Central memory CD4-positive, alpha-beta T cell (primary cell): ENCODE data around the gene CPVL.

Experiments used
- DNase-seq: peaks from one replicate; pipeline ENCODE4 v3.0.0; 2022
- total RNA-seq, 3 experiments: gene quantifications; one replicate each; lab custom pipeline; 2026; lab: John Stamatoyannopoulos, UW

CPVL gene
- total RNA-seq: 0 to 0.05 (median 0.04) reads per million in 3 experiments

DNA sequence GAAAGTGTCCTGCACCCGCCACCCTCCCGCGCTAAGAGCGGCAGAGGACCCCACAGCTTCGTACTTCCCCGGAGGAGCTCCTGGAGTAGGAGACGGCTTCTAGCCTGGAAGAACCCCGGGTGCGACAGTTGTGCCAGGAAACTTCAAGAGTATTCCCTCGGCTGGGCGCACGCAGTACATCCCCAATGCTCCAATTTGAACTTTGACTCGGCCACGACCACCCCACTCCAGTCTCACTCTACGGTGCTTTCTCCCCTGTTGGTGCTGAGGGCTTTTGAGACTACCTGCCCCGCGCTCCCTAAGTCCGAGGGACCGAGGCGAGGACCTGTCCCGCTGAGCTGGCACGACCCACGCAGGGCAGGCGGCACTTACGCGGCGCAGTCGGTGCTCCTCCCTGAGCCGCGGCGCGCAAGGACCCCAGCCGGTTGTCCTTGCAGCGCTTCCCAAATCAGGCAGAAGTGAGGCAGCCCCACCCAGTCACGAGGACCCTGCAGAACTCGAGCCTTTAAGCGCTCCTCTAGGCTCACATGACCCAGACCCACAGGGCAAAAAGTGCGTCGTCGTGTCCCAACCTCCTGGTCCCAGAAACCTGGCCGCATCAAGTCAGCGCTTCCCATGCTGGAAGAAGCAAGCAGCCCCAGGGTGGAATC lies at the start of gene CPVL:
Gene CPVL (minus strand): TSS at position 481 of the 650 bp plus-strand sequence. CDS start 25,476 bp downstream, outside the sequence.
- no peak for DNase-seq

DNA sequence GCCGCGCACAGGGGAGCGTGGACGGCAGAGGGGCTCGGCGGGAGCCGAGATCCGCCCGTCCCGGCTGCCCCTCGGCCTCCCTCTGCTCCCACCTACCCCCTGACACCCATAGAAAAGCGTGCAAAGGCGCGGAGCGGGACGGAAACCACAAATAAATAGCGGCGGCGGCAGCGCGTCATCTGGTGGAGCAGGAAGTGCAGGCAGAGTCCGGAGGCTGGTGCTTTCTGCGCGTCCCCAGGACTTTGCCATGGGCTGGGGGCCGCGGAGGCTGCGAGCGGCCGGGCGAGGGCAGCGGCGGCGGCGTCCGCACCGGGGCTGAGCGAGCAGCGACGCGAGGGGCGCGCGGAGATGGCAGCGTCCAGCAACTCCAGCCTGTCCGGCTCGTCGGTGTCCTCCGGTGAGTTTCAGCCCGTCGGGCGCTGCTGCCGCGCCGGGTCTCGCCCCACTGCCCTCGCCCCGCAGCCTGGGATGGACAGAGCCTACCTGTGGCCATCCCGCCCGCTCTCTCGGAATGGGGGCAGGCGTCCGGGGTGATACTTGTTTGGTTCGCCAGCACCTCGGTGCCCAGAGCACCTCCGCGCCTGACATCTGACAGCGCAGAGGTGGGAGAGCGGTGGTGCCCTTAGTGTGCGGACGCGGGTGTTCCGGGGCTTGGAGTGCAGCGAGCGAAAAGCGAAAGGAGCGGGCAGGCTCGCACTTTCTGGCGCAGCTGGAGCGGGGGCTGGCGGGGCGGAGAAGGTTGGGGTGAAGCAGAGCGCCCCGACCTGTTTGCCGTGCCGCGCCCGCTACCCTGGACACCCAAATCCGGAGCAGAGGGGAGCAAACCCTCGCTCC lies 48.5 kb upstream of the CPVL start, which contains the start of gene CHN2:
Gene CHN2 (plus strand): TSS at position 182 of the 834 bp plus-strand sequence.
- peak; percentile 24 for DNase-seq

DNA sequence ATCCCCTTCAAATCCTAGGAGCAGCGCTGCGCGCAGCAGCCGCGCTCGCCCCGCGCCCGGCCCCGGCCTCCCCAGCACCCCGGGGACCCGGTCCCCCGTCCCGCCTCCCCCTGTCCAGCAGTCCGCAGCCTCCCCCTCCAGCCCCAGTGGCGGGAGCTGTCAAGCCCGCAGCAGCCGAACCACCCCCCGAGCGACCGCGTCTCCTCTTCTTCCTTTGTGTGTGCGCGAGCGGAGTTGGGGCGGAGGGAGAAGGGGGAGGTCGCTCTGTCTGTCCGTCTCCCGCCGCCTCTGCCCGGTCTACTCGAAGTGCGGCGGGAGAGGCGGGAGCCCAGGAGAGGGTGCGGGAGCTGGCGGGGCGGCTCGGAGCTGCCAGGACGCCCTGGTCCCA lies 47.9 kb upstream of the CPVL start:
- no peak for DNase-seq

DNA sequence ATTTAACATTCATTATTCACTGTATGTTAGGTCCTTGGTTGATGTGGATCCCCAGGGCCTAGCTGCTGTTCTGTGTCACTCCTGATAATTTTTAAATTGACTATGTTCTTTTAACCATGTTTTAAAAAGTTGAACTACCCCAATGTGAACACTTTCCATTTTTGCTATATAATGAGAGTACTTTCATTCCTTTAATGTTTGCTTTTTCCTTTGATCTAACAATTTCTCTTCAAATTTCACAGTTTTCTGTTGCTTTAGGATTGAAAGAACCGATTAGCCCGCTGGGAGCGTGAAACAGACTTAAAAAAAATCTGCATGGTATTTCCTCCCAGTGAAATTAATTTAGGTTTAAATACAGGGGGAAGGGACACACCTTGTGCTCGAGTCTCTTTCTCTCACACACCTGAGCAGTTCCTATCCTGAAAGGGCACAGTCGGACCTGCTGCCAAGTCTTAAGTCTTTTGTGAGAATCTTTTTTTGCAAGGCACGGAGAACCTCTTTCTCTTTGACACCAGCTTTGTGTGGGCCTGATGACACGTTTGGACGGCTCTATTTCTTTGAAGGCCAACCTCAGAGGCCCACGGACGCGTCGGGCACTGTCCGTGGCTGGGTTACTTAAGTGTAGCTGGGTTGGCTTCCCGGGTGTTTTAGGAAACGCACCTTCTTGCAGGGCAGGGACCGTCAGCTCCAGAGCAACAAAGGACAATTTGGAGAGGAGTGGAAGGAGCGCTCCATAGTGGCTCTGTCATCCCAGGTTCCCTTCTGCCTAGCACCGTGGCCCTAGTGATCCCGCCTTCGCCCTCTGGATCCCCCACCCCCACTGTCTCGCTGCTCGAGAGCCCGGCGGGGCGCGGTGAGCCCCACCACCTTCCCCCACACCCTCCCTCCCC lies 47.2 kb upstream of the CPVL start:
- no peak for DNase-seq

DNA sequence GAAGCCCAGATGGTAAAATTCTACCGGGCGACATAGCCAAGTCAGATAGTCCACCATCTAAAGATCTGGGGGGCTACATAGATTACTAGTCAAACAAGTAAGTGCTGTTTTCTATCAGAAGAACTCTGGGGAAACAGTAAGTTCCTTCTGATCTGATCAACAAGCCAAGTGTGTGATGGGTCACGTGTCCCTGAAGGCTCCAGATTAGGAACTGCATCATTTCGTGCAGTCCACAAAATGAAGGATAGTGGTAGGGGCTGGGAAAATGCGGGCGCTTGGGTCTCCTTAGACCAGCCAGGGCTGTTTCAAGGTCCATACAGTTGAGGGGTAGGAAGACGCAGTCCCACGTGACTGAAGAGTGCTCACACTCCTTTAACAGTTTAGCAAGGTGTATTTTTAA lies 46.5 kb upstream of the CPVL start:
- no peak for DNase-seq

DNA sequence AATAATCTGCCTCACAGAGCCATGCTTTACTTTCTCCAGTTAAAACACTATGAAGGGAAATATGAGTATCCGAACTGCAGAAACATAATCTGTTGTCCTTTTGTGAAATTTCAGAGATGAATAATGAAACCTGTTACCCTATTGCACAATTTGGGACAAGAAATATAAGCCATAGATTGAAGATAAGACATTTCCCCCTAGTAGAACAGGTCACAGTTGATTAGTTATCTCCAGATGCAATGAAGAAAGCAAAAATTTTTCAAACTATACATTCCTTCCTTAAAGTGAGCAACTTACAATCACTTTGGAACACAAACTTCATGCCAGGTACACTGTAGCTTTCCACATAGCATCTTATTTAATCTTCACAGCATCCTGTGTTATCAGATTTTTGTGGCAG lies 46.0 kb upstream of the CPVL start:
- no peak for DNase-seq

DNA sequence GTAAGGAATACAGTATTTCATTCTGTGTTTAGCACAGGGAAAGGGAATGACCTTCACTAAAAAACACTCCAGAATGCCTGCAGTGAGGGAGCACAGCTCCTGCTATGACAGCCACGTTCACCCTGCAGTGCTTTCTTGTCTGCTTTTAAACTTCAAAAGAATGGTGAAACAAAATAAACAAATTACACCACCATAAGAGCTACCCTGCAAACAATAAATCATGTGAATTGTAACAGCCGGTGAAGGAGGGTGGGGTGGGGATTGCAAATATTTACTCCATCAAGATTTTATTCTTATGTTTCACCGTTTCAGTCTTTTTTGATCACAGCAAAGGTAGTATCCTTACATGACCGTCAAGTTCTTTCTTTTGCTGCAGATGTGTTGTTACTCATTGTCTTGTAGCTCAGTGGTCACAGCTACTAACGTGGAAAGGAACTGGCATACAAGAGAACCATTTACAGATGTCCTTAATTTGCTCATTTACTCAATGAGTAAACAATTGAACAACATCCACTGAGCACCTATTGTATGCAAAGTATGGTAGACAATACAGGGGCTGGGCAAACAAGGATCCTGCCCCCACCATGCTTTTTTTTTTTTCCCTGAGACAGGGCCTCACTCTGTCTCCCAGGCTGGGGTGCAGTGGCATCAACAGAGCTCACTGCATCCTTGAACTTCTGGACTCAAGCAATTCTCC lies 44.2 kb upstream of the CPVL start:
- no peak for DNase-seq

DNA sequence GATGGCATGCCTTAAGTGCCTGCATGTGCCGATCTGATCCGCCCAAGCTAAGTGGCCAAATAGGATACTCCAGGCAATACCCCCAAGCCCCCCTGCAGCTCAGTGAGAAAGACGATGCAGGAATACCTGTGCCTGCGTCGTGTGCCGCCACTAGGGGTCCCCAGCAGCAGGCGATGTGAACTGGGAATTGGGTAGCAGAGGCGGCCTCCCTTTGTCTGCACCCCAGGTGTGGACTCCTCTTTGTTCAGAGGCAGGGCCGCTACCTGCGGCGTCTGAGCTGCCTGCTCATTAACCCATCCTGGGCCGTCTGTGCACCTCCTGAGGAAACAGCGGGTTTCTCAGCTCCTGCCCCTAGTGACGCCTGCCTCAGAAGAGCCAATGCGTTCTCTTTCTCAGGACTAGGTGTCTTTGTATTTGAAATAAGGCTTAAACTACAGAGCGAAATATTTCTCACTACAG lies 43.4 kb upstream of the CPVL start:
- DNase-seq: peak; percentile 8

DNA sequence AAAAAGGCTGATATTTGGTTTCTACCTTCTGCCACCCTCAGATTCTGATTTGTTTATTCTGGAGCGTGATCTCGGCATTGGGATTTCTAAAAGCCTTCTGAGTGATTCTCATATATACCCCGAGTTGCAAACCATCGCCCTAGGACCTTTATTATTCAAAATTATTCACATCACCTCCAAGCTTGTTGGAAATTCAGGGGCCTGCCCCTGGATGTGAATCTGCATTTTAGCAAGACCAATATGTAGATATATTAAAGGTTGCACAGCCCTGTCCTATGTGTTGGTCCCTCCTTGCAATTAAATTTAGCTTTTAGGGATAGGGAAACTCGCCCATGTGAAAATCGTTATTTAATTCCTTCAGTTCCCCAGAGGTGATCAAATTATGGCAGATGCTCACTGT lies 39.3 kb upstream of the CPVL start:
- DNase-seq: no peak

DNA sequence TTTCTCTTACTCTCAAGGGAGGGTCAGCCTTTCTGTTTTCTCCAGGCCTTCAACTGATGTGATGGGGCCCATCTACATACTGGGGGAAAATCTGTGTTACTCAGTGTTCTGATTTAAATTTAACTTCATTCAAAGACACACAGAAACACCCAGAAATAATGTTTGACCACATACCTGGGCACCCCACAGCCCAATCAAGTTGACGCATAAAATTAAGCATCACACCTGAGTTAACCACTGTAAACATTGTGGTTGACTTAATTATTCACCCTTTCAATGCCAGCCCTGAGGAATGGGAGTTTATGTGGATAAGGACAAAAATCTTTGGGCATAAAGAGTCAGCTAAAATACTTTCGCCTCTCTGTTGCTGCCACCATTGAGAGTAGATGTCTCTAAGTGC lies 38.3 kb upstream of the CPVL start:
- DNase-seq: no peak

DNA sequence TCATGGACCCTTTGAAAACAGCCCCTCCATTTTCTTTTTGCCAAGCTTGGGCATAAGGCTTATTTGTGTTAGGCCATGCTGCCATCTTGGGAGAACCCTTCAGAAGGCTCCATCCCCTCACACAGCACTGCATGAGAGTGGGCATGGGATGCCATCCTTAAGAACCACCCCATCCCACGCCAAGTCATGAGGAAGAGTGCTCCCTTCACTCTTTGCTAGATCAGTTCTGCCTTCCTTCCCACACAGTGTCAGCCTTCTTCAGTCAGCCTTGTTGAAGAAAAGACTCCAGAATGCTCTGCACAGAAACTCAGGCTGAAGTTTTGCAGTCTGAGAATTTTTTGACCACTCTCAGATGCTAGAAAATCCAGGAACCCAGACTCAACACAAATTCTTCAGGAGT lies 32.8 kb upstream of the CPVL start:
- no peak for DNase-seq

DNA sequence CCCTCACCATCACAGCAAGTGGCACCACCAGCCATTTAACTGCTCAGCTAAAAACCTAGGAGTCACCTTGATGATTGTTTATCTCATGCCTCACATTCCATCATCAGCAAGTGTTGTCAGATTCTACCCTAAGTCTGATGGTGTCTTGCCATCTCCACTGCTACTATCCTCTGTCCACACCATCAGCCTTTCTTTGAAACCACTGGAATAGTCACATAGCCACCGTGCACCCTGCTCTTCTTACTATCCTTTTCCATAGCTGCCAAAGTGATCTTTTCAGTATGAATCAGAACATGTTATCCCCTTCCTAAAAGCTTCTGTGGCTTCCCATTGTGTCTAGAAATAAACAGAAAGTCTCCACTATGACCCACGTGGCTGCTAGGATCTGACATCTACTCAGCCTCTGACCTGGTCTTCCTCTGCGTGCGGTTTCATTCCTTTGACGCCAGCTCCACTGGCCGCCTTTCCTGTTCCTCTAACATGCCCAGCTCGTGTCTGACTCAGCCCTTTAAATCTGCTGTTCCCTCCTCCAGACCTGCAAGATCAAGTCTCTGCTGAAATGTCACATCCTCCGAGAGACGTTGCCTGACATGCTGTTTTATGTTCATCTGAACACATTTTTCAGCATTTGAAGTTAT lies 31.7 kb upstream of the CPVL start:
- no peak for DNase-seq

DNA sequence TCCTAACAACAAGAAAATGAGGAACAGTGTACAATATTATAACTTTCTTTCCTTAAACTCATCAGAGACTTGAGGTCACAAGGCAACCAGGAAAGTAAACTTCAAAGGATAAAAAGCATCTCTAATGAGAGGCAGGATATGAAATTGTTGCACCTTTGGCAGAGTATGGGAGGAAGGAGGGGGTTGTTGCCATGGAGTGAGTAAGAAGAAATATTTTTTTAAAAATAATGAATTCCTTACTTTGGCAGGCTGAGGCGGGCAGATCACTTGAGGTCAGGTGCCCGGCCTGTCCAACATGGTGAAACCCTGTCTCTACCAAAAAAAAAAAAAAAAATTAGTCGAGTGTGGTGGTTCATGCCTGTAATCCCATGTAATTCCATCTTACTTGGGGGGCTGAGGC lies 27.1 kb upstream of the CPVL start:
- no peak for DNase-seq

DNA sequence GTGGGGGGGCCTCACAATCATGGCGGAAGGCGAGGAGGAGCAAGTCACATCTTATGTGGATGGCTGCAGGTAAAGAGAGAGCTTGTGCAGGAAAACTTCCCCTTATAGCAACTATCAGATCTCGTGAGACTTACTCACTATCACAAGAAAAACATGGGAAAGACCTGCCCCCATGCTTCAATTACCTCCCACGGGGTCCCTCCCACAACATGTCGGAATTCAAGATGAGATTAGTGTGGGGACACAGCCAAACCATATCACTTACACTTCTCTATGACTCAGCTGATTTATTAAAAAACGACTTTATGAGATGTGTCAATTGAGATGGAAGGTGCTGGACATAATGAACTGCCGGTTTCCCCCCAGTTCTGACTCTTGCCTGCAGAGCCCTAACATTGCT lies 24.4 kb upstream of the CPVL start:
- no peak for DNase-seq

DNA sequence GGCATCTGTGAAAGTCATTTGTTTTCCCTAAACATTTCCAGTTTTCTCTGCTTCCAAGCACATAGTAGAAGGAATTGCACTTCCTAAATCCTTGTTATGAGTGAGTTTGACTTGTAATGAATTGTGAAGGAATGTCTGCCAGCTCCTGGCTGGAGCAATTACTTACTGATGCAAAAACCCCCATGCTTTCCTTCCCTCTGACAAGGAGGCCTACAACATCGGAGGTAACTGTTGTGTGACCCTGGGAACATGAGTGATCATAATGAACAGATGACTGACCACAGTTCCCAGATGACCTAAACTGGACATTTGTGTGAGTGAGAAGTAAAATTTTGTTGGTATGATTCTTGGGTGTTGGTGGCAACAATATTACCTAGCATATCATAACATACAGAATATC lies 21.4 kb upstream of the CPVL start:
- DNase-seq: no peak

DNA sequence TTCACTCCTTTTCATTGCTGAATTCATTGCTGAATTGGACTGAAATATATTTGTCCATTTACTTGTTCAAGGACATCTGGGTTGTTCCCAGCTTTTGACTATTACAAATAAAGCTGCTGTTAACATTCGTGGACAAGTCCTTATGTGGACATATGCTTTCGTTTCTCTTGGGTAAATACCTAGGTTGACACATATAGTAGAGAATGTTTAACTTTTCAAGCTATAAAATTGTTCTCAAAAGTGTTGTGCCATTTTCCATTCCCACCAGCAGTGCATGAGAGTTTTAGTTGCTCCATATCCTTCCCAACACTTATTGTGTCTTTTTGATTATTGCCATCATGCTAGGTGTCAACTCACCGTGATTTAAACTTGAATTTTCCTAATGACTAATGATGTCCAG lies 17.5 kb upstream of the CPVL start:
- no peak for DNase-seq

DNA sequence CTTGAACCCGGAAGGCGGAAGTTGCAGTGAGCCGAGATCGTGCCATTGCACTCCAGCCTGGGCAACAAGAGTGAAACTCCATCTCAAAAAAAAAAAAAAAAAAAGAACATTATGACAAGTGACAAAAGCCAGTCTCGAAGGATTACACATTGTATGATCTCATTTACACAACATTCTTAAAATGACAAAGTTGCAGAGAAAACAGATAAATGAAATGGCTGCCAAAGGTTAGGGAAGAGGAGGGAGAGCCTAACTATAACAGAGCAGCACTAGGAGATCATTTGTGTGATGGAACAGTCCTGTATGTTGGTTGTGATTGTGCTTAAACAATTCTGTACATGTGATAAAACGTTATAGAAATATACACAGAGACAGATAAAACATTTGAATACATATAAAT lies 16.2 kb upstream of the CPVL start:
- no peak for DNase-seq

DNA sequence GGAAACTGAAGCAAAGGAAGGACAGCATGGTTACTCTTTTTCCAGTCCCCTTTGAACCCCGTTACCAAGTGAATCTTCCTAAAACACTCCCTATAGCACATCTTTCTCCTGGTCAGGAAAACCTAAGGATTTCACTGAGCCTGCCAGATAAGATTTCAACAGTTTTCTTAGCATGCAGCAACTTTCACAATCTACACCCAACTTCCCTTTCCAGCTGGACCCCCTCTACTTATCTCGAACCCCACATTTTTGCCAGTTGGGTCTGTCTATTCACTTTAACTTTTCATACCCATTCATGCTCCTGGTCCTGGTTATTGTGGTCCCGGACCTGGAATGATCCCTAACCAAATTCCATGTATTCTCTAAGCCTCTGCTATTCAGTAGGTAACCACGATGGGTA lies 14.9 kb upstream of the CPVL start:
- no peak for DNase-seq

DNA sequence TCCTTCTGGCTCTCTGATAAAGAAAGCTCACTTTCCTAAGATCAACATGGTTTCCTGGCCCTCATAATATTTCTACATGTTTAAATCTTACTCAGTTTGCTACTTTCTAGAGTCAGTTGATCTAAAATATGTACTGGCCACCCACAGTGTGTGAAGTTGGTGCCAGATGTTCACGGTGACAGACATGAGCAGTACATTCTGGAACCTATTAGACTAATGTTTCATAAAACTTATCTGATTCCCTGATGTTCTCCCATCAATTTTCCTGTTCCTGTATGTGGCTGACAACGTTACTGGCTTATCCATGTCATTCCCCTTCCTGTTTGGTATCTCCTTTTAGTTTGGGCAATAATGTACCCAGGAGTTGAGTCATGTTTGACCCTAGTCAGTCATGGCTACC lies 13.7 kb upstream of the CPVL start:
- no peak for DNase-seq

DNA sequence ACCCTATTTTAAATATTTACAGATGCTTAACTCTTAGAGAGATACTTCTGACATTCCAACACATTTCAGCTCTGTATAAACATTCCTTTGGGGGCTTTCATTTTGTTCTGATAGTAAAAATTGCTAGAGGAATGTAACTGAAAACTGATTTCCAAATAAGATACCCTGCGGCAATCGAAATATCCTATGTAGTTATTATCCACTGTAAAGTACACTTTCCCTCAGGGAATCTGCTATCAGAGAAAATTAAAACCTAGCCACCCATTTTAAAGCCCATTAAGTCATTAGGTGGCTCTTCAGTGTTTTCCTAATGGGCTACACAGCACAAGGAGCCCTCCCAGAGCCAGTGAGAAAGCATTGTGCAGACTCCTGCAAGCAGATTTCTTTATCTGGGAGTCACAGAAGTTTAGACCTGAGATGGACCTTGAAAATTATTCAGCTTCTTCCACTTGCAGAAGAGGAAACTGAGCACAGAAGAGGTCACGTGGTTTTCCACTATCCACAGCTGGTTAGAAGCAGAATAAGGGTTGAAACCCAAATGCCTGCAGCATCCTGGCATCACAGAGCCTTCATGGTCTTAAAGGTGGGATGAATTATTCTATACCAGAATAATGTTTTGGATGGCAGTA lies 12.6 kb upstream of the CPVL start:
- no peak for DNase-seq

DNA sequence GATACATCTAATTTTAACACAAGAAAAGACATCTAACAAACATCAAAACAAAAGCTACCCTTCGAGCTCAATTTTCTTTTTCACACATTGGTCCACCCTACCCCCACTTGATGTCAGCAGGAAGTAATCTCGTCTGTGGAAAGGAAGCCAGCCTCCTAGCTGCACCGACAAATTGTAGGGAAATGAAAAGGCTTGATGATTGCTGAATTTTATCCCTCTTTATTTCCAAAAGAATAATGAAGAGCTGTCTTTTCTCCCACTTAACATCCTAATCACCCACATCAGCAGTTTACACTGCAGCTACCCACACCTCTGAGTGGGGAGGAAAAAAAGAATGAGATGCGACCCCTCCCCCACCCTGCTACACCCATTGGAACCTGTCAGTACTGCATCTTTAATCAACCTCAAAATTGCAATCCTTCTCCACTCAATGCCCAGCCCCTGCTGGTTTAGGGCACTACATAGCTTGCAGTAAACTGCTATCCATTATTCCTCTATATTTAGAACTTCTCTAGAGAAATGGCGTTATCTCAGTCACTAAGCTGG lies 10.6 kb upstream of the CPVL start:
- no peak for DNase-seq
